ENCODE data around the gene ZEB2. TPM values are rescaled to one million over a fixed set of nuclear protein-coding genes. Genes with fewer than 3 reads are reported as not detected.

The ZEB2 gene
- total and polyA plus RNA-seq, 2 of the 8 experiments (the other 6 are each of a cell fraction or from before 2014, with no cell fraction given), result 0.38 TPM; not detected in 1

DNA sequence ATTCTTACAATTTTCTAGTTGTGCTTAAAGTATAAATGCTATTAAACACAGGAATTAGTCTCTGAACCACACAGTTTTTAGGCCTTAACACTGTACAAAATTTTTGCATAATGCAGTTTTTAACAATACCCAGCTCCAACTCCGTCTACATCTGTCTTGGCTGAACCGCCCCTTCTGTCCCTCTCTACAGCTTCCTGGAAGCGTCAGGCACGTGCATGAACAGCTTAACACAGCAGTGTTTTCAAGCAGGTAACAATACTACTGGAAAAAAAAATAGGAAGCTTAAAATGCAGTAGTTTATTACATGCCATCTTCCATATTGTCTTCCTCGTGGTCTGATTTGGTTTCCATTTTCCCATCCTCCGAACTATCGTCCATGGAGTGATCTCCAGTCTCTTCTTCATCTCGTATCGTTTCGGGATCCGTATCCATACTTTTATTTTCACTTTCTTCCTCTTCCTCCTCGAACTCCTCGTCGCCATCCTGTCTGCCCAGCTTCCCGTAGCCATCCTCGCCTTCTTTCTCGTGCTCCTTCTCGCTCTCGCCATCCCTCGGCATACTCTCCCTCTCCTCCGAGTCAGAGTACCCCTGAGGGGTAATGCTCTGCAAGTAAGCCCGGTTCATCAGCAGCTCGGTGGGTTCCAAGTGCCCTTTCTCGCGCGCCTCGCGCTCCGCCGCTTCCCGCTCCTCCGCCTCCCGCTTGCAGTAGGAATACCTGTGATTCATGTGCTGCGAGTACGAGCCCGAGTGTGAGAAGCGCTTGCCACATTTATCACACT, 130.6 kb downstream of the ZEB2 start:
- DNase-seq (ENCODE audit: low read depth in 1 of 2, low spot score in 2 of 2), result peak; percentile 36 to 70
- H2BK5ac ChIP-seq (ENCODE audit: low read depth, low read length), result peak overlapping the region; percentile 66; the same call in 1 of the 2 replicates
- H4K5ac ChIP-seq (ENCODE audit: insufficient read length, low read depth, low read length), result no peak overlapping the region
- no peaks in the 10 kb centered on the region for H3K9me3 ChIP-seq (ENCODE audit: insufficient read depth in 2 of 2, low read depth in 1 of 2, low read length in 1 of 2)
- peak; percentile 87 for FAIRE-seq
- H2AK5ac ChIP-seq (ENCODE audit: low read depth, low read length), result no peak overlapping the region
- no peaks in the 10 kb centered on the region for H3K79me1 ChIP-seq (ENCODE audit: low read depth, low read length)
- POLR2A ChIA-PET (ENCODE audit: partially characterized antibody), result interaction anchor here (0.6 to 0.7 kb wide), 4 partner anchors 25 to 887 kb away, joined by 3 to 4 read pairs (median 3); no protein-coding TSS in a partner anchor
- no peaks in the 10 kb centered on the region for H4K20me1 ChIP-seq (replicated peaks in 1 of 2; ENCODE audit: control insufficient read depth in 1 of 2, insufficient read depth in 2 of 2, low read length in 2 of 2)
- H3K4me2 ChIP-seq (ENCODE audit: insufficient read depth in 1 of 2, low read depth in 2 of 2, low read length in 2 of 2), result peak overlapping the region; percentile 82 to 96
- H3K23me2 ChIP-seq (ENCODE audit: low read depth, low read length), result no peaks in the 10 kb centered on the region; the same call in 1 of the 2 replicates
- no peaks in the 10 kb centered on the region for H3K79me2 ChIP-seq (ENCODE audit: control insufficient read depth in 1 of 2, insufficient read depth in 2 of 2, low read length in 2 of 2)
- H3K4me3 ChIP-seq (ENCODE audit: extremely low read depth in 1 of 4, insufficient read depth in 2 of 4, low read depth in 3 of 4, low read length in 4 of 4), result peak overlapping the region; percentile 33 to 55 (median 42); a peak in 6 of 8 replicates
- no peak overlapping the region for H3K56ac ChIP-seq (replicated peaks; ENCODE audit: insufficient read length, low read depth, low read length)
- H2BK15ac ChIP-seq (ENCODE audit: low read length), result no peak overlapping the region
- CTCF ChIA-PET (ENCODE audit: partially characterized antibody), result interaction anchor here (0.5 to 1.3 kb wide), 3 partner anchors 10 to 42 kb away, joined by 3 read pairs; no protein-coding TSS in a partner anchor
- H2BK20ac ChIP-seq (ENCODE audit: low read length), result peak overlapping the region; percentile 29; the same call in 1 of the 2 replicates
- peak overlapping the region in 1 of 4 experiments; percentile 53; a peak in 2 of 7 replicates for H3K9ac ChIP-seq (replicated peaks in 1 of 4; ENCODE audit: extremely low read depth in 1 of 4, low read depth in 3 of 4, low read length in 3 of 4)
- peak overlapping the region; percentile 89 for H2BK12ac ChIP-seq (ENCODE audit: low read depth, low read length)
- peaks cover 0 to 5% (median 0%) of the 10 kb centered on the region in 4 experiments; a peak in 1 of 7 replicates for H3K4me1 ChIP-seq (replicated peaks in 1 of 4; ENCODE audit: control insufficient read depth in 3 of 4, insufficient read depth in 4 of 4, low read length in 3 of 4)
- peak overlapping the region; percentile 82; the same call in 1 of the 2 replicates for H4K8ac ChIP-seq (ENCODE audit: extremely low read depth, insufficient read depth, low read length)
- no peak overlapping the region for H3K14ac ChIP-seq (ENCODE audit: insufficient read length)
- H3K4ac ChIP-seq (replicated peaks; ENCODE audit: insufficient read length, low read depth, low read length), result no peak overlapping the region
- no peak overlapping the region for H3K23ac ChIP-seq (ENCODE audit: insufficient read length)
- H4K91ac ChIP-seq (replicated peaks; ENCODE audit: insufficient read length, low read length), result no peak overlapping the region
- no peak overlapping the region for H3K27ac ChIP-seq (ENCODE audit: low read depth, low read length)
- WGBS, 2 experiments (ENCODE audit: extremely low coverage in 1 of 2, insufficient coverage in 1 of 2, insufficient read length in 1 of 2, insufficient replicate concordance in 2 of 2, low coverage in 1 of 2, low lambda C conversion rate in 2 of 2, missing lambda C conversion rate in 1 of 2), result 18% methylated on average over 37 of the region's 37 CpGs; no CpG with 5 or more reads in 1 of the 2 experiments
- H2BK120ac ChIP-seq (replicated peaks; ENCODE audit: low read depth, low read length), result no peak overlapping the region
- H3K18ac ChIP-seq (ENCODE audit: extremely low read depth, low read length), result peak overlapping the region; percentile 15; the same call in 1 of the 2 replicates
- H2AFZ ChIP-seq (ENCODE audit: low read length), result peak overlapping the region; percentile 88
- no peaks in the 10 kb centered on the region for H3K36me3 ChIP-seq (ENCODE audit: control insufficient read depth in 2 of 4, insufficient read depth in 4 of 4, low read length in 3 of 4)
- H3K27me3 ChIP-seq (replicated peaks in 1 of 4; ENCODE audit: control insufficient read depth in 3 of 4, extremely low read depth in 1 of 4, insufficient read depth in 3 of 4, low read length in 3 of 4), result peaks cover 3 to 25% (median 14%) of the 10 kb centered on the region in 4 experiments
- TF ChIP-seq EGR1 (IDR thresholded peaks at IDR 0.05; ENCODE audit: borderline replicate concordance, low read depth, low read length) (no peak), BCL11A (IDR thresholded peaks at IDR 0.05; ENCODE audit: low read depth in 2 of 2, low read length in 2 of 2) (no peak), NANOG (IDR thresholded peaks at IDR 0.05; ENCODE audit: insufficient read depth, low read depth, low read length, poor library complexity, severe bottlenecking) (no peak), SIN3A (conservative IDR thresholded peaks at IDR 0.05 in 1 of 2, IDR thresholded peaks at IDR 0.05 in 1 of 2; ENCODE audit: low read depth in 1 of 2, low read length in 2 of 2) (no peak), CBX8 (IDR thresholded peaks at IDR 0.05; ENCODE audit: borderline replicate concordance, low read depth, low read length) (no peak), ASH2L (IDR thresholded peaks at IDR 0.05; ENCODE audit: low read length) (peak; percentile 69), ATF3 (IDR thresholded peaks at IDR 0.05; ENCODE audit: insufficient read depth, low read depth, low read length) (no peak), BACH1 (IDR thresholded peaks at IDR 0.05; ENCODE audit: low read length) (no peak), MAX (IDR thresholded peaks at IDR 0.05) (peak; percentile 71; the same call in 1 of the 2 replicates), SIRT6 (IDR thresholded peaks at IDR 0.05; ENCODE audit: low read length) (no peak)
